Breast epithelium (tissue), 3 donors: ENCODE data around the gene CBFA2T3.

Source experiments
- CTCF ChIP-seq, 3 donors: fragments of 450-650 bp; IDR thresholded peaks; one replicate each; pipeline ENCODE4 v1.5.1; 2016 to 2017; ENCODE audit warnings: antibody characterized with exemption in 3 of 3, mild to moderate bottlenecking in 3 of 3, moderate library complexity in 3 of 3
- POLR2AphosphoS5 ChIP-seq, 3 donors: sonication (generic); formaldehyde crosslinking; IDR thresholded peaks; one replicate each; pipeline ENCODE4 v1.6.1; 2017; ENCODE audit warnings: antibody characterized with exemption in 3 of 3

GRCh38 chr16:88934066-88934667 is 42.8 kb downstream of the CBFA2T3 start:
- TF ChIP-seq CTCF (IDR thresholded peaks at IDR 0.05) (no peak), POLR2AphosphoS5 (IDR thresholded peaks at IDR 0.05) (no peak)
